NAMALWA (cell line): Measurements from ENCODE around the gene ITPA.
A peak's percentile ranks its signal among the peaks of the same experiment; 100 is the strongest.
"Not testable (repeated sequence)": the region's sequence is repeated elsewhere in the genome, so short reads cannot be mapped to it uniquely, and the experiment has no call there.

Experiments used
- DNase-seq: peaks from one replicate; pipeline ENCODE4 v3.0.0-alpha.2; 2015; ENCODE audit warnings: low spot score

The ITPA gene

DNA sequence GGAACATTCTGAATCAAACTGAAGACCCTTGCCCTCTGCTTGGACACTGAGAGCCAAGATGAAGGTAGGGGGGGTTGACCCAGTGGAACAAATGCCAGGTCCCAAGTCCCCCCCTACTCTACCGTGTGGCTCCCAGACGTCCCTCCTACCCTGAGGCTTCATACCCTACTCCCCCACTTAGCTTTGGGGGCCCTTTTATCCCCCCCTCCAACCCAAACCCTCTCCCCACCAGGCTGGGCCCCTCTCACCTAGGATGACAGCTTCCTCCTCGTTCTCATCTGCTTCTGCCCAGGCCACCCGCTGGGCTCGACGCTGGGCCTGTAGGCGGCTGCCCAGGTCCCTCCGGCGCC lies 6.4 kb upstream of the ITPA start:
- no peak for DNase-seq

DNA sequence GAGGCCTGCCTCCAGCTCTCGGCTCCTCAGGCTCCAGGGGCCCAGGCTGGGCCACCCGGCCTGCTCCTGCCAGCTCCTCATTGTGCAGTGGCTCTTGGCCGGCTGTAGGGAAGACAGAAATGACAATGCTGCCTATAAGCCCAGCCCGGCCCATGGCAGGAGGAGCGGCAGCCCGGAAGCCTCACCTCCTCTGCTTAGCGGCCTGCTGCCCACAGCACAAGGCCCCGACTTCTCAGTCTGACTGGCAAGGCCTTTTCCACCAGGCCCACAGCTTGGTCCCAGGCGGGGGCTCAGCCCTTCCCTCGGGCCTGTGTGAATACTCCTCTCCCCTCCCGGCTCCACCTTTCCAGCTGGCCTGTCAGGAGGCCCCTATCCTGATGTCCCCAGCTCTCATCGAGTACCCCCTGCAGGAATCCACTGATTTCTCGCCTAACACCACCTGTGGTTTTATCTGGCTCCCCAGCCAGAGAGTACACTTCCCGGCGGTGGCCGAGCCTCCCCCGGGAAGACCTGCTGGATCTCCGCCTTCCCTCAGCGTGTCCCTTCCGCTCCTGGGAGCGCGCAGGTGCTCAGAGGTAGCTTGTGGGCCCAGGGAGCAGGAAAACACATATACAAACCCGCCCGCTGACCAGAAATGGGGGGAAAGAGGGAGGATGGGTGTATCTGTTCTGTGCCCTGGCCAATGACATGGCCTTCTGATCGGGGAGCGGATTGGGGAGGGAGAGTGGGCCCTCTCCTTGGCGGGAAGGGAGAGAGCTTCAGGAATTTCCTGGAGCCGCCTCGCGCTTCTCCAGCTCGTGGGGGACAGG lies 5.8 kb upstream of the ITPA start:
- DNase-seq: no peak

DNA sequence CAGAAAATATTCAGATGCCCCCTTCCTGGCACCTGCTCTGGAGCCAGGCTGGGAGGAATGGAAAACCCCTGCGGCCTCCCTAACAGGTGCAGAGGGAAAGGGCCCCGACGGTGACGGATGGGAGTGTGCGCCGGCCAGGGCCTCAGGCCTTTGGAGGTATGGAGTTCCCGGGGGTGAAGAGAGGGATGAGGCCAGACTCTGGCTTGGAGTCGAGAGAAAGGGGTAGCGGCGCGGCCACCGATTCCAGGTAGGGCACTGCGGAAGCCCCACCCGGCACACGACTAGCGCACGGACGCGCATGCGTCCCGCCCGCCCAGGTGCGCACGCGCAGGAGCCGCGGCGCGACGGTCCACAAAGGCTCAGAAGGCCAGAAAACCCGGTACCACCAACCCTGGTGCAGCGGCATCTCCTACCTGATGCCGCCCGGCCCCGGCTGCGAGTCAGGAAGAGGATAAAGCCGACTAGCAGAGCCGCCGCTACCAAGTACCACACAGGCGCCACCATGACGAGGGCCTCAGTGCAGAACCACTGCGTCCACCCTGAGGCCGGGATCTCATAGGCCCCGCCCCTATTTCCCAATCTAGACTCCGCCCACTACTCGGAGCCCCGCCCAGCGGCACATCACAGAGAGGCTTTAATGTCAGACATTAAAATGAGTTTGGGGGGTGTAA lies 5.0 kb upstream of the ITPA start, which contains the start of gene DDRGK1:
TSS of gene DDRGK1 (minus strand) at position 559 of the 671 bp plus-strand sequence. CDS start at position 504, 55 bp downstream.
- DNase-seq: peak; percentile 90

DNA sequence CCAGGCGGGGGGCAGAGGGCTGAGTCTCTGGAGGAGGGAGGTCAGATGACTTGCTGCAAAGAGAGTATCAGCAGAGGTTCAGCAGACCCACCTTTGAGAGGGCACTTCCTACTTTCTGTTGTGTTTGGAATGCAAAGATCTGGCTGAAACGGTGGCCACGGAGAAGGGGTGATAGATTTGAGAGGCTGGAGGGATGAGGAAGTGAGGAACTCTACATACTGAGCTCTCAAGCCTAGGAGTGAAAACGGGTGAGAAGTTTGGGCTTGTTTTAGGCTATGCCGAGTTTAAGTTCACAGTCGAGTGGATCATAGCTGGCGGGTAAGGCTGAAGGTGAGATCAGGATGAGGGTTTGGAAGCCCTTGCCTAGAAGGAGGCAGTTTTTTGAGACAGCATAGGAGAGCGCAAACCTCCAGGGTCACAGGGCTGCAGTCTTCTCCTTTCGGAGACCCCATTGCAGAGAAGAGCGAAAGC lies 477 bp upstream of the ITPA start:
- DNase-seq: peak; percentile 51

DNA sequence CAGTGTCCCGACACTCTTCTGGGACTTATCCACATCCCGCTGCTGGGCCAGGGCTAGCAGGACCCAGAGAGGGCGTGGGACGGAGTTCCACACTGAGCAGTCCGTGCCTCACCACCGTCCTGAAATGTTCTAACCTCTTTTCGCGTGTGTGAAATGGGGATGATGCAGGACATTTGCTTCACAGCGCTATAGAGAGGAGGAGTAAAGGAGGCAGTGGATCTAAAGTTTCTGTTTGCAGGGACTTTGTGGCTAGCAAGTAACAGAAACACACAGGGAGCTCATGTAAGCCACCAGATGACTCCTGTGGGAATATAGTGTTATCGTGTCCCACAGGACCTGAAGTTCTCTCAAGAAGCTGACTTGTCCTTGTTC lies 634 bp downstream of the ITPA start:
- peak; percentile 32 for DNase-seq

DNA sequence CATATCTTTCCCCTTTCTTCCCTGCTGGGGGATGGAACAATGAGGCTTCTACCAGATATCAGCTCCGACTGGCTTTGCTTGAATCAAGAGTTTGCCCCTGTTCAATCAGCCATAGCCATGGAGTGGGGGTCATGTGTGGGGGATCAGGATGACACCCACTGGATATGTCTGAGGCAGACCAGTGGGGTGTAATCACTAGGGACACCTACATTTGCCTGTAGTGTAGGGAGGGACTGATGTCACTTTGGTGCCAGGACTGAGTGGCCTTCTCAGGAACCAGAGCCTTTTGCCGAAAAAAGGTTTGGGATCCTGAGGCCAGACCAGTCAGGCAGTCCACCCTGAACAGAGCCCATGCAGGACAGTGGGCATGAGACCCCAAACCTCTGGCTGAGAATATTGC lies 1.0 kb downstream of the ITPA start:
- no peak for DNase-seq

DNA sequence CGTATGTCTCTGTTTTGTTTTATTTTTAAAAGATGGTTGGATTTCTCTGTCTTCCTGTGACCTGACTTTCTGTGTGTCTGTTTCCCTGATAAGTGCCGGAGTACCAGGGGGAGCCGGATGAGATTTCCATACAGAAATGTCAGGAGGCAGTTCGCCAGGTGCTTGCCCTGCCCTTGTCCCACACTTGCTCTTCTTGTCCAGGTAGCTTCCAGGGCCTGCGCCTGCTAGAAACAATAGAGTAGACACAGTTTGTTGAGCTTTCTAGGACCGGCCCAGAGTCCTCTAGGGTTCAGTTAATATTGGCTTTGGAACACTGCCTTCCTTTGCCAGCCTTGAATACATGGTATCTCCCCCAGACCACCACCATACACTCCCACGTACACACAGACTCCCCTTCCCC lies 3.9 kb downstream of the ITPA start:
- no peak for DNase-seq

DNA sequence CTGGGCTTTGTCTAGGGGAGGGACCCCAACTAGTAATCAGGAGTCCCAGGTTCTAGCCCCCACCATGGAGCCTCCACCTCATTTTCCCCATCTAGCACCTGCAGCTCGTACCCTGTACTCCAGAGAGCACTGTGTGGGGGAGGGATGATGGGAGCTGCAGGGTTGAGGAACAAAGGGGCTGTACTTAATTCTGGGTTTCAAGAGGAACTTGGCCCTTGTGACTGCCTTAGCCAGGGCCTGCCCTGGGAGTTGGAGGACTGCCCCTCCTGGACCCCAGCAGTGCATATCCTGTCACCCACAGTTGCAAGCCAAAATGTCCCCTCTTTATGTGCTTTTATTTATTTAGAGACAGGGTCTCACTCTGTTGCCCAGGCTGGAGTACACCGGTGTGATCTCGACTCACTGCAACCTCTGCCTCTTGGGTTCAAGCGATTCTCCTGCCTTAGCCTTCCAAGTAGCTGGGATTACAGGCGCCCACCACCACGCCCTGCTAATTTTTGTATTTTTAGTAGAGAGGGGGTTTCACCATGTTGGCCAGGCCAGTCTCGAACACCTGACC lies 6.1 kb downstream of the ITPA start:
- DNase-seq: not testable (repeated sequence)

DNA sequence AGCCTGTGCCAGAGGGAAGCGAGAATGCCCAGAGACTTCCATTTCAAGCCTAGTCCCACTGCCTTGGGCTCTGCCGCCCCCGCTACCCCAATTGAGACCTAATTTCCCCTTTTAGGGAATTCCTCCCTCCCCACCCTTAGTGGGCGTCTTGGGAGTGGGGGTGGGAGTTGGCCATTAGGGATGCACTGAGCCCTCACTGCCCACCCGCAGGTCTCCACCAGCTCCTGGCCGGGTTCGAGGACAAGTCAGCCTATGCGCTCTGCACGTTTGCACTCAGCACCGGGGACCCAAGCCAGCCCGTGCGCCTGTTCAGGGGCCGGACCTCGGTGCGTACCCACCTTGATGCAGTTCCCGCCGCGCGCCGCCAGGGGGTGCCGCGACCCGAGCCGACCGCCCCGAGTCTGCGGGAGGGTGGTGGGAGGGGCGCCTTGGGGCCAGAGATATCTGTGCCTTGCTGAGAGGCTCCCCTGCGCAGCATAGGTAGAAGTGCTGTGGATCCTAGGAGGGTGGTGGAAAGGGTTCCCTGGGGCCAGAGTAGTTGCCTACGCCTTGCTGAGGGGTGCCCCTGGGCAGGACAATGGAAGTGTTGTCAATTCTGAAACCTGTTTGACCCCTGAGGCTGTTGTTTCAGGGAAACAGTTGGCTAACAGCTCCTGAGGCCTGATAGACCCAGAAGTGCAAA lies 9.2 kb downstream of the ITPA start:
- peak; percentile 72 for DNase-seq

DNA sequence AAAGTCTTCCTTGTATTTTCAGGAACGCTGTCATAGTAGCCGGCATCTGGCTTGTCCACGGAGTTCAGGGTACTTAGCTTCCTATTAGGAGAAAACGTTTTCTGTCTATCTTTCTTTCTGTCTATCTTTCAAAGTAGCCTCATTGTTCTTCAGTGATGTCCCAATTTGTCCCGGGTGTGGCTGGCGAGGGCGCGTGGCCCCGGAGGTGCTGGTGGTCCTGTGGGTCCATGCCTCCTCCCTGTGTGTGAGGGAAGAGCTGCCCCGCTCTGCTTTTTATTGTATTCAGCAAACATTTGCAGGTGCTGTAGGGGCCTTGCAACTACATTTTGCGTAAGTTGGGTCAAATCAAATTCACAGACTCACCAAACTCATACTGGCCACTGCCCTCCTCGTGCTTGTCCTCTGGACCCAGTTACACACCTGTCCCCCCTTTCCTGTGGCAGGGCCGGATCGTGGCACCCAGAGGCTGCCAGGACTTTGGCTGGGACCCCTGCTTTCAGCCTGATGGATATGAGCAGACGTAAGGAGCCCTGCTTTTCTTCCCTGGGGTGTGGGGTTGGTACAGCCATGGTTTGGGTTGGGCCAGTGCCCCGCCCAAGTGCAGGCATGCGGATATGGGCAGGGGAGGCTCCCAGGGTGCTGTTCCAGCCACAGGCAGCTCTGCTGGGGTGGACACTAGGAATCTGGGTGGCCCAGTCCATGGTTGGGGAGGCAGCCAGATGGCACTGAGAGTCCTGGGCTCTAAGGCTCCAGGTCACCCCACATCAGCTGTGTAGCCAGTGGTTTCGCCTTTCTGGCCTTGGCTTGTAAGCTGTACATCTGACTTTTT lies 12.3 kb downstream of the ITPA start:
- no peak for DNase-seq

DNA sequence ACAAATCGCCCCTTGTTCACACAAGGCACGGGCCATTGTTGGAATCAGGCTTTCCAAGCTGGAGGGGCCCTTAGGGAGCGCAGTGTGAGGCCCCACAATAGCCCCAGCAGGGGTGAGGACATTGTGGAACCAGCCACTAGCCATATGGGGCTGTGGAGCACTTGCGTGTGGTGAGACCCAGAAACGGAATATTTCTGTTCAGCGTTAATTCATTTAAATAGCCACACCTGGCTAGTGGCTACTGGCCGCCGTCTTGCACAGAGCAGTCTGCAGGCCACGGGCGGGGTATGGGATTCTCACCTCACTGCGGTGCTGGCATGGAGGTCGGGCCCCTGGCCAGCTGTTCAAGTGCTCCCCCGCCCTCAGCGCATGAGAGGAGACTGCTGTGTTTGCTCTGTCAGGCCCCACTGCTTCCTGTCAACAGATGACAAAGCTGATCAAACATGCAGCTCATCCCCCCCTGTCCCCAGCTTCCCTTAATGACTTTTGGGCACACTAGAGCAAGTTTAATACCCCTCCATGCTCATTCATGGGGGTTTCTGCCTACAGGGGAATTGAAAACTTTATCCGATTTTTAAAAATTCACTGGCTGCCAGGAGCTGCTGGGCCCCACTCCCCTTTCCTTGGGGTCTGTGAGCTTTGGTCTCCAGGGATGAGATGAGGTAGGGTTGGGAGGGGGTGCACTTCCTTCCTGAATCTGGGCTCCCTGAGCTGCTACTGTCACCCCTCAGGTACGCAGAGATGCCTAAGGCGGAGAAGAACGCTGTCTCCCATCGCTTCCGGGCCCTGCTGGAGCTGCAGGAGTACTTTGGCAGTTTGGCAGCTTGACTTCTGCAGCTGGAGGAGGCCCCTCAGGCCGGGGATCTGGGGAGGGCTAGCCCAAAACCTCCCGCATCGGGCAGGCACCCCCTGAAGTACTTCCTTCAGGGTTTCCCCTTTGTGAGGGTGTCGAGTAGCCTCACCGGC lies 13.6 kb downstream of the ITPA start:
- peak; percentile 65 for DNase-seq

DNA sequence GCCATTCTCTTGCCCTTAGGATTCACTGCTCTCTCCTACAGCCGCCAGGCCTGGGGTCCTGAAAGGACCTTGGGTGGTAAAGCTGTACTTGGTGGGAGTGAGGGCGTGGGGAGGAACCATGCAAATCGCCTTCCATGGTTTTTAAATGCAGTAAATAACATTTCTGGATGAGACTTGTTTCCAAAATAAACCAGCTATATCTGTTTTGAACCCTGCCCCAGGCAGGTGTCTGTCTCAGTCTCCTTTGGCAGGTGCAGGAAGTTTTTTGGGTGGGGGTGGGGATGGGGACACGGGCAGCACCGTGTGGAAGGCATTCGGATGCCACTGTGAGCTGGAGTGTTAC lies 14.3 kb downstream of the ITPA start:
- DNase-seq: no peak

DNA sequence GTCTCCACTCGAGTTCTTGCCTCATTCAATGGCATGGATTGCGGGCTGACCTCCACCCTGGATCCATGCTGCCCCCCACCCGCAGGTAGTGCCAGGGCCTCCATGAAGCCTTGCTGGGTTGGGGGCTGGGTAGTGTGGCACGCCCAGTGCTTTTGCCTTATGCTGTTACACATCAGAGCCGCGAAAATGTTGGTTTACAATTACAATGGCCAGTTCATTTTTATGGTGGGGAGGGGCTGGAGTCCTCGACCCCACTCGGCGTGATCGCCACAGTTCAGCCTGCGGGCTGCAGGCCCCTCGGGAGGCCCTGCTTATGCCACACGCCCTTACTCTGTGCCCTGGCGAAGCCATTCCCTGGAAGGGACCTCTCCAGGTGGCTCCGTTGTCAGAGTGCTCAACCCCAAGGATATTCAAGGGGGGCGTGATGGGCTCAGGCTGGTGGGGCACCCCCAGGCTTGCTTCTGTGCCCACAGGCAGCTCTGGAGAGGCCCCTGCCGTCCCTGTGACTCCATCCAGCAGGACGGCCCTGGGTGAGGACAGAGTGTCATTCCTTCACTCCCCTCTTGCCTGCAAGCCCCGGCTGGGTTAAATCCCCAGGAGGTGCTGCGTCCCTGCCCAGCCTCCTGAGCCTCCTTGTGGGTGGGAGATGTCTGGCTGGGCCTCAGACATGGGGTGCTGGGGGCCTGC lies 14.8 kb downstream of the ITPA start:
- no peak for DNase-seq

DNA sequence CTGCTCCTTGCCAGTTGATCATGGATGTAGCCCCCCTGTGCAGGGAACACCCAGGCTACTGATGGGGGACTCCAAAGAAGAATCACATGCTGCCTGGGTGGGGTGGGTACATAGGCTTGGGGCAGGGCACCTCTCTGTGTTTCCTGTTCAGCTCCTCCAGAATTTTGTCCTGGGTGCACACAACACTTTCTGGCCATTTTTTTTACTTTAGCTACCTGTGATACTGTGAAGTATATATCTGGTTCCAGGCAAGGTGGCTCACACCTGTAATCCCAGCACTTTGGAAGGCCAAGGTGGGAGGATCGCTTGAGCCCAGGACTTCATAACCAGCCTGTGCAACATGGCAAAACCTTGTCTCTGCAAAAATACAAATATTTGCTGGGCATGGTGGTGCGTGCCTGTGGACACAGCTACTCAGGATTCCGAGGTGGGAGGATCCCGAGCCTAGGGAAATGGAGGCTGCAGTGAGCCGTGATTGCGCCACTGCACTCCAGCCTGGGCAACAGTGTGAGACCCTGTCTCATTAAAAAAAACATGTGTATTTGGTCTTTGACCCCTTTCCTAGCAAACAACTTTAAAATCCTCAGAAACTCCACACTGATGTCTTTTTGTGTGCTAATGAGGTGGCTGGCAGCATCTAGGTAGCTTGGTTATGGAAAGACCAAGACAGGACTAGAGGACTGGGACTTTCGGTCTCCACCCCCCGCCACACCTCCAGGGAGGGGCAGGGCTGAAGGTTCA lies 15.6 kb downstream of the ITPA start:
- no peak for DNase-seq

DNA sequence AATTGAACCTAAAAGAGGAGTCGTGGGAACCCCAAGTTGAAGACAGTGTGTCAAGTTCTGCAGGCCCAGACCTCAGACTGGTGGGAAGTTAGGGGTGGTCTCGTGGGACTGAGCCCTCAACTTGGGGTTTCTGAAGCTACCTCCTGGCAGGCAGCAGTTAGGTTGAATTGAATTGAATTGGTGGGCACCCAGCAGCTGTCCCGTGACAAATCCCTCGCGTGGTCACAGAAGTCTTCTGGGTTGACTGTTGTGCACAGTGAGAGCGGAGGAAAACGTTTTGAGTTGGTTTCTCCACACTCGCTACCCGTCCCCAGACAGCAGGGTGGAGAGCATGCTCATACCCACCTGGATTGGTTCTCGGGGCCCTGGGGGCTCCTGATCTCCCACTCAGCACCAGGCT lies 16.8 kb downstream of the ITPA start:
- no peak for DNase-seq

DNA sequence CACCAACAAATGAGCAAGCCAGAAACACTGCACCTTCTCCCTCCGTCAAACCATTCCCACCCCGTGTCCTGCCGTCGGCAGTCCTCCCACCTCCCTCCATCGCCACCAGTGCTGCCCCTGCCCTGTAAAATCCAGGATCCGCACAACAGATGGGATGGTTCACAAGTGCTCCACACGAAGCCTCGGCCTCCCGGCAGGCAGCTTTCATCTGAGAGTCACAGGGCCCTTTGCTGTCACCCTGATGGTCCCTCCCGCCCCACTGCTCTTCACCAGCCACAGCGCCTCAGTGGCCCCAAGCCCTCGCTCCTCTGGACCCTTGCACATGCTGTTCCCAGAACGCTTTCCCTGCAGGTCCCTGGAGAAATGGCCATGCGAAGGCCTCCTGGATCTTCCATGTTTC lies 17.6 kb downstream of the ITPA start:
- DNase-seq: no peak

DNA sequence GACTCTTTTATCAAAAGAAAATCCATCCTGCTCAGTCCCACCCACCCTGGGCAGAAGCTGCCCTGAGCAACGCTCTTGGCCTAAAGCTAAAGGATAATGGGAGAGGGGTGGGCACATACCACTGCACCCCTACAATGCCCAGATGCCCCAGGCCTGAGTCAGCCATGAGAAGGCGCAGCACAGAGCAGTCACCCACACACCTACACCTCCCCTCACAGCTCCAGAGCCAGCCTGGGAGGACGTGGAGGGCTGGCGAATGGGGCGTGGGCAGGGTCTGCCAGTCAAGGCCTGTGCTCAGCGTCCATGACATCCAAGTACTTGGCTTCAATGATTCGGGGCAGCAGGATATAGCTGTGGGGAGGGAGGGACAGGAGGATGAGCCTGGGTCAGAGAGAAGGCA lies 18.2 kb downstream of the ITPA start:
- no peak for DNase-seq

DNA sequence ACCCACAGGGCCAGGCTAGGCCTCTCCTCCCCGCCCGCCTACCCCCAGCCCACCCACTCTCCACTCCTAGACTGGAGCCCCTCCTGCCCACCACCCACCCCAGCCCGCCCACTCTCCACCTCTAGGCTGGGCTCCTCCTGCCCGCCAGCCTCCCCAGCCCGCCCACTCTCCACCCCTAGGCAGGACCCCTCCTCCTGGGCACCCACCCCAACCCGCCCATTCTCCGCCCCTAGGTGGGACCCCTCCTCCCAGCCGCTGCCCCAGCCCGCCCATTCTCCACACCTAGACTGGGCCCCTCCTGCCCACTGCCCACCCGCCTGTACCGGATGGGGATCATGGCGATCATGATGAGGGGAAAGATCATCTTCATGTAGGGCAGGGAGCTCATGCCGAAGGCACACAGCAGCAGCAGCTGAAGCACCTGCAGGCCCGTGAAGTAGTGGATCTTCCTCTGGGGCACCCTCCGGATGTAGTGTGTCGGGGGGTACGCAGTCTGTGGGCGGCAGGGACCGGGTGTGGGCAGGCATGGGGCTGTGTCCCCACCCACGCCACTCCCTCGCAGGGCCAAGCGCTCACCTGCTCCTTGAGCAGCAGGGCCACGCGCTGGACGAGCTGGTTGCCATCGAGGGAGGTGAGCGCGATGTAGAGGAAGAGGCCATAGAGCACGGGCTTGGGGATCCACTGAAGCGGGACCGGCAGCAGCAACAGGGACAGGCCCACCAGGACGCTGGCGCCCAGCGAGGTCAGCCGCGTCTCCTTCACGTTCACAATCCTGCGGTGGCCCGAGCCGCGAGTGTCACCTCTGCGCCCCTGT lies 18.8 kb downstream of the ITPA start:
- no peak for DNase-seq

DNA sequence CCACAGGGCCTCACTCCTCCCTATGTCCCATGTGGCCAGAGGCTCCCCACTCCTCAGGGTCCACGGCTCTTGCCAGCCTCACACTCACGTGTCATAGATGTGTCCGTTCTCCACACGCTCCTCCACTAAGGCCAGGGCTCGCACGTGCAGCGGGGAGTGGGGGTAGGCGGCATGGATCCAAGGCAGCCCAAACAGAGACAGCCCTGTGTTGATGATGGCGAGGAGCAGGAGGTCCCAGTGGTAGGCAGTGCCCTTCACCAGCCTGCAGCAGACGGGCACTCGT lies 19.4 kb downstream of the ITPA start:
- no peak for DNase-seq
